MG63 (cell line): ENCODE data around the gene ARHGEF28. TPM values are rescaled to one million over a fixed set of nuclear protein-coding genes. Genes with fewer than 3 reads are reported as not detected.

Source experiments
- DNase-seq: peaks from one replicate; pipeline ENCODE4 v3.0.0-alpha.2; 2020
- H3K27me3 ChIP-seq: fragments of 250-450 bp; sonication (Bioruptor Pico); 2 replicates; pipeline ENCODE4 v1.5.1; 2020; ENCODE audit warnings: mild to moderate bottlenecking, moderate library complexity
- H3K36me3 ChIP-seq: fragments of 250-450 bp; sonication (Bioruptor Pico); 2 replicates; pipeline ENCODE4 v1.5.1; 2020; ENCODE audit warnings: mild to moderate bottlenecking, moderate library complexity
- H3K4me3 ChIP-seq: fragments of 250-450 bp; sonication (Bioruptor Pico); 2 replicates; pipeline ENCODE4 v1.5.1; 2020; ENCODE audit warnings: mild to moderate bottlenecking, moderate library complexity
- H3K9me3 ChIP-seq: fragments of 250-450 bp; sonication (Bioruptor Pico); 2 replicates; pipeline ENCODE4 v1.5.1; 2020; ENCODE audit warnings: mild to moderate bottlenecking, moderate library complexity
- total RNA-seq: library from RNA; depleted of rRNA; stranded (reverse); fragments of >200 nt; shearing (Covaris generic); gene quantifications from 2 replicates; pipeline ENCODE4 v1.2.3, GENCODE V29; 2014; ENCODE audit warnings: low replicate concordance

The ARHGEF28 gene
- total RNA-seq, 1 experiment from 2014 or later: 7.6 TPM

DNA sequence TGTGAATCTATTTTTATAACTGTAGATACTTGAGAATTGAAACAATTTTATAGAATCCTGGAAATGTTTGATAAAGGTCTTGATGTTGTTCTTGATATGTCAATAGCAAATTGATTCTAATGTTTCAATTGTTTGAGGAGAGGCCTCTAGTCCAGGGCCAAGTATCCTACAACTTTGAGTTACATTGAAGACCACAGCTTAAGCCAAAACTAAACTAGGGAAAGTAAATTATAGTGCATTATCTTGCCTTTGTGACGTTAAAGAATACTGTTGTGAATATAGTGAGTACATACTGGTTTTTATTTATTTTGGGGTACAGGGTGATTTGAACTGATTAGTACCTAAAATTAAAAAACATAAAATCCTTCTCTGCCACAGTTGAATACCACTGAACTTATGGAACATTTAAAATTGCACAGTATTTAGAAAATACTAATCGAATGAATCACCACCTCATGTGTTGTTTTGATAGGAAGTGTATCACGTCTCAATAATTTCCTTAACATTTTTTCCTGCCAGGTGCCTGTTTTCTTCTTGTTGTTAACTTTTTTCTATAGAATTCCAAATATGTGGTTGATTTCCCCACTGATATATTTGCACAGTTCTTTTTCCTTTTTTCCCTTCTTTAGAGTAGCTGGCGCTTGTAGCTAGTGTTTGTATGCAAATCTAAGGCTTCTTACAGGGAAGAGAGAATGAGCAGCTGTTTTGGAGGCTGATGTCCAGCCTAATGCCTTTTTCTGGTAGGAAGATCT lies 12.5 kb downstream of the ARHGEF28 start:
- H3K27me3 ChIP-seq: no peaks in the 10 kb centered on the region
- no peak for DNase-seq
- H3K9me3 ChIP-seq: no peaks in the 10 kb centered on the region
- H3K36me3 ChIP-seq: peaks cover 11% of the 10 kb centered on the region
- no peak overlapping the region for H3K4me3 ChIP-seq

DNA sequence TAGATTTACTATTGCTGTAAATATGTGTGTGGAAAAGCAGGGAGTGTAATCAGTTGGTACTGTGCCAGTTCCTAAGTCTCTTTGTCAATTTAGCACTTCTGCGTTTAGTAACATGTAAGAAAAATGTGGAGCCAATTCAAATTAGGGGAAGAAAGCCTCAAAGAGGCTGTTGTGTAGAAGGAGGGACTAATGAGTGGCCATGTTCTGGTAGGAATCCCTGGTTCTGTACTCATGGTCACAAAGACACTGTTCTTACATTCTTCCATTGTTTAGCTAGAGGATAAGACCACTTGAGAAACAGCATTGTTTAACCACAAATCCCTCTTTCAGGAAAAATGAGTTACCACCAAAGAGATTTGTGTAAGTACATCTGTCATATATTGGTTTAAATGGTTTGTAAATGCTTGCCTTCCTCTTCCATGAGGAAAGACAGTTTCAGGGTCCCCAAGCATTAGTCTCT lies 14.9 kb downstream of the ARHGEF28 start:
- Histone ChIP-seq H3K4me3 (no peak overlapping the region), H3K9me3 (no peaks in the 10 kb centered on the region), H3K27me3 (no peaks in the 10 kb centered on the region; the same call in 1 of the 2 replicates), H3K36me3 (0 out of 2 replicates have a peak, but pooled peaks cover under 1% of the 10 kb centered on the region)
- no peak for DNase-seq

DNA sequence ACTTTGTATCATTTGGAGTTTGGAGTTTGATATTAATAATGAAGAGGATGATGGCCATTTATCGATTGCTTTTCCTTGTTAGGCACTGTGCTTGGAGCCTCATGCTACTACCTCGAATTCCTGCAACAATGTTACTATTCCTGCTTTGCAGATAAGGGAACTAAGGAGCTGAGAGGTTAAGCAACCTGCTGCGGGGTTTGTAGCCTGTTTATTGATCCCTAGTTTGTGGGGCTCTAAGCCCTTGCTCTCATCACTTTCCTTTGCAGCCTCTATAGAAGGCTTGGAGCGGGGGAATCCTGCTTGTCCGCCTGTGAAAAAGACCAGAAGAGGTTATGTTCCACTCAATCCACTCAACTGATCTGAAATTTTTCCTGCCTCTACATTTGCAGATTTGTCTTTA lies 15.8 kb downstream of the ARHGEF28 start:
- Histone ChIP-seq H3K27me3 (no peaks in the 10 kb centered on the region; the same call in 1 of the 2 replicates), H3K4me3 (no peak overlapping the region), H3K36me3 (no peaks in the 10 kb centered on the region), H3K9me3 (no peaks in the 10 kb centered on the region)
- no peak for DNase-seq

DNA sequence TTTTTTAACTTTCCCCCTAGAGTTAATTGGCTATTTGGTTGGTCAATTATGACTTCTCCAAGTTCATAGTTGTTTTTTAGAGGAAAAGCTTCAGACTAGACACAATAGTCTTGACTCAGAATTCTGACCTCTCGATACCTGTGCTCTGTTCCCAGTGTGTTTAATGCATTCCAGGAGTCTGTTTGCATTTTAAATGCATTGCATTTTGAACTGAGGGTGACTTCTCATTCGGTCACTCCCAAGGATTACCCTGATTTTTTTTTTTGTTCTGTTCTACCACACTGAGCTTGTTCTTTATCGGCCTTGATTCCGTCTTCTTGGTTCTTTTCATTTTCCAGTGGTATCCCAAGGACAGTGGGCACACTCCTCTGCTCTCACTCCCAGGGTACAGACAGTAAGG lies 16.3 kb downstream of the ARHGEF28 start:
- no peak for DNase-seq
- H3K4me3 ChIP-seq: no peak overlapping the region
- no peaks in the 10 kb centered on the region for H3K9me3 ChIP-seq
- no peaks in the 10 kb centered on the region; the same call in 1 of the 2 replicates for H3K27me3 ChIP-seq
- H3K36me3 ChIP-seq: no peaks in the 10 kb centered on the region

DNA sequence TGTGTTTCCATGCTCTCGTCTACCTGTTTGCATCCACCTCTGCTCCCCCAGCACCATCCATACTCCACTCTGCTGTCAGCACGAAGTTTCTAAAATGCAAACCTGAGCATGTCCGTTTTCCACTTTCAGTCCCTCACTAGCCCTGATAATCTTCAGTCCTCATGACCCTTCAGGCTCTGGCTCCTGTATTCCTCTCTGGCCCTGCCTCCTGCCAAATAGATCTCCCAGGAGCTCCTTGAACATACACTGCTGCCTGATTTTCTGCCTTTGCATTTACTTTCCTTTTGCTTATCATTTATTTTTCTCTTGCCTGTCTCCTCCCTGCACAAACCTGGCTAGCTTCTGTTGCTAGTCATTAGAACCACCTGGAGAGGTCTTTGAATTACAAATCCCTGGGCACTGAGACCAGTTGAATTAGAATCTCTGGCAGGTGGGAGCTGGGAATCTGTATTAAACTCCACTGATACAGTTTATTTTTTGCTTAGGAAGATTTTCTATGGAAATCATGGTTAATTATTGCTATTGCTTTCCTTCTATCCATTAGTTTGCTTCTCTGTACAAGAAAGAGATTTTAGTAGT lies 18.5 kb downstream of the ARHGEF28 start:
- Histone ChIP-seq H3K27me3 (no peaks in the 10 kb centered on the region; the same call in 1 of the 2 replicates), H3K9me3 (no peaks in the 10 kb centered on the region), H3K36me3 (no peaks in the 10 kb centered on the region), H3K4me3 (no peak overlapping the region)
- no peak for DNase-seq

DNA sequence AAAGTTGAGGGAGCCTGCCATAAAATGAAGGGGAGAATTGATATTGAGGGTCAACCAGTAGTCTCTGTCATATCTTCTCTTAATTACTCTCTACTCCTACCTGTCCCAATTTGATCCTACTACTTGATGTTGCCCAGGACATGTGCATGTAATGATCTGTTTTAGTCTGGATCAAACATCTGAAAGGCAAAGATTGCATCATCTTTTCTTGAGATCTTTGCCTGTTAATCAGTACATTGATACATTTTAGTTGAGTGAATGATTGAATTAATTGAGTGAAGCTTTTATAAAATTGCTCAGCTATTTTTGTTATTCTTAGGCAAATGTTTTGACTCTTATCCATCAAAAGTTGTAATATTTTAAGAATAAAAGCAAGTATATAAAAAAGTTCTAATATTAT lies 21.7 kb downstream of the ARHGEF28 start:
- no peak for DNase-seq
- Histone ChIP-seq H3K9me3 (no peaks in the 10 kb centered on the region), H3K4me3 (no peak overlapping the region), H3K27me3 (no peaks in the 10 kb centered on the region; the same call in 1 of the 2 replicates), H3K36me3 (no peaks in the 10 kb centered on the region)

DNA sequence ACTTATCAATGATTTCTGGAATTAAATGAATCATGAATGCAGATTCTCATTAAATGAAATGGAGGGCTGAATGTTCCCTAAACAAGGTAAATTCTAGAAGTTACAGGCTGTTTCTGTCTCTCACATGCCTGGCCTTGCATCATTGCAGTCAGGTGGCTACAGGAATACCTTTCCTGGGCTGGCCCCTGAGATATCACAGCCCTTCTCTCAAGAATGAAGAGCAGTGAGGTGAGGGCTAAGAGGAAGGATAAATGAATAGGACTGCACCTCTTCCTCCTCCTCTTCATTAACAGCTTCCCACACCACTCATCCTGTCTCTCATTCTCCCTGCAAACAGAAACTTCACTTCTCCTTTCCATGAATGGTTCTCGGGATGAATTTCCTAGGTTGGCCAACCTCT lies 22.5 kb downstream of the ARHGEF28 start:
- DNase-seq: no peak
- H3K4me3 ChIP-seq: no peak overlapping the region
- no peaks in the 10 kb centered on the region for H3K9me3 ChIP-seq
- no peaks in the 10 kb centered on the region; the same call in 1 of the 2 replicates for H3K36me3 ChIP-seq
- H3K27me3 ChIP-seq: no peaks in the 10 kb centered on the region; the same call in 1 of the 2 replicates

DNA sequence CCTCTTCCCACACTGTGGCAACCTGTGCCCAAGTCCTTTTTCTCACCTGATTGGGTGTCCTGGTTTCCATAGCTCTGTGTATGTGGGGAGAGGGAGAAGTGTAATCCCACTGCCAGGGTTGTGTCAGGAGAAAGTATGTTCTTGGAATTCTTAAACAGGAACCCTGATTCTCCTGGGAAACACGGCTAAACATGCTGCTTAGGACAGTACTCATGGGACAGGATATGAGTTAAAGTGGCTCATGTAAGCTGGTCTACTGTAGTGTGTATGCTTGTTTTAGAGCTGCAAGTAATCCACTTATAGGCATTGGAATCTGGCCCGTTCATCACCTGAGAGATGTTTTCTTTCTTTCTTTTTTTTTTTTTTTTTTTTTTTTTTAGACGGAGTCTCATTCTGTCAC lies 23.9 kb downstream of the ARHGEF28 start:
- no peak overlapping the region for H3K4me3 ChIP-seq
- DNase-seq: no peak
- no peaks in the 10 kb centered on the region; the same call in 1 of the 2 replicates for H3K36me3 ChIP-seq
- H3K27me3 ChIP-seq: no peaks in the 10 kb centered on the region; the same call in 1 of the 2 replicates
- no peaks in the 10 kb centered on the region for H3K9me3 ChIP-seq

DNA sequence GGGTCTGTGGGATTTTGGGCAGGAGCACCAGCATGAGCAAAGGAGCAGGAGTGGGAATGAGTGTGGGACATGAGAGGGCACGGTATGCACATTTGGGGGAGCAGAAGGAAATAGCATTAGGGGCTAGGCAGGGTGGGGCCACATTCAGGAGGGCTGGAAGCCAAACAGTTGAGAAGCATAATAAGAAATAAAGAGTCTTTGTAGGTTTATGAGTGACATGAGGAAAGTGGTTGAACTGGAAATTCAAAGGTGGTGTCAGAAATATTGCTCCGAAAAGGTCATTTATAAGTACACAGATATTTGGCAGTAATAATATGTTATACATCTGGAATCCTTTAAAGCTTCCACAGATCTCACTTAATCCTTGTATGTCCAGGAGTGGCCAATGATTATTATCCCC lies 26.4 kb downstream of the ARHGEF28 start:
- no peaks in the 10 kb centered on the region for H3K27me3 ChIP-seq
- no peak overlapping the region for H3K4me3 ChIP-seq
- DNase-seq: no peak
- no peaks in the 10 kb centered on the region; the same call in none of the 2 replicates for H3K36me3 ChIP-seq
- no peaks in the 10 kb centered on the region for H3K9me3 ChIP-seq

DNA sequence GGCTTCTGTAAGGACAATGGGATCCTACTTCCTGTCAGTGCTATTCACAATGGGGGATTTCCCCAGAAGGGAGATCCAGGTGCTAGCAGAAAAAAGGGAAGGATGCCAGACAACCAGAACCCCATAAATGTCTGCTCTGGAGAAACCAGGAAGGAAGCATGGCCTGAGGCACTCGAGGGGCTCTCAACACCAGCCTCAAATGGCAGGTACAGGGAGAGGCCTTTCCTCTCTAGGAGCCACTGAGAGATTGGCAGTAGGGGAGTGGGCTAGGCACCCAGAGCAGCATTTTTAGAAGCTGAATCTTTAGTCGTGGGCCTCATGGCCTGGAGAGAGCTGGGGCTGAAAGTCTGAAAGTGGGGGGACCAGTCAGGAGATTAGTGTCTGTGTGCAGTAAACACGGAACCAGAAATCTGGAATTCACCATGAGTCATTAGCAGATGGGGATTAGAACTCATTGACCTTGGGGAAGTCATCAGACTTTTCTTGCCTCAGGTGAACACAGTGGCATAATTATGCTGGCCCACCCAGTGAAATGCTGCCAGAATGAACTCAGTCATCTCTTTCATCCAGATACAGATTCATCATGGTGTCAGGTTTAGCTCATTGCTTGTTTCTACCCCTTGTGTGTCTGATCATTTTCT lies 28.3 kb downstream of the ARHGEF28 start:
- H3K4me3 ChIP-seq: no peak overlapping the region
- H3K36me3 ChIP-seq: no peaks in the 10 kb centered on the region; the same call in none of the 2 replicates
- no peaks in the 10 kb centered on the region for H3K9me3 ChIP-seq
- no peak for DNase-seq
- H3K27me3 ChIP-seq: no peaks in the 10 kb centered on the region

DNA sequence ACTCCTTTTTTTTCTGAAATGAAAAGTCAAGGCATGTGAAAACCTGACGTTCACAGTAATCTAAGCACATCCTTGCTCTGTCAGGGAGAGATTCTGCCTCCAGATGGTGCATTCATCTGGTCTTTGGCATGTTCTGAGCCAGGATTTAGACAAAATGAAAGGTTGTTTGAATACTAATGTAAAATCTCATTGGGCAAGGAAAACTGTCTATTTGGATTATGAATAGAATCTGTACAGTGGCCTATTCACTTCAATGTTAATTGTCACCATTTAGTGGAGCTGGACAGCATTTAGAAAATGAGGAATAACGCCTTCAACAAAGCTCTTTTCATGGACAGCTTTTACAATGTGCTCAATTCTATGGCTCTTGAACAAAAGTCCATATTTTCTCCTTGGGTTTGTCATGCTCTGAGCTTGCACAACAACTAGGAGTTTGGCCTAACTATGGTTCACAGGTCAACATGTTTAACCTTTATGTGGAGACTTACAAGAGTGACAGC lies 28.9 kb downstream of the ARHGEF28 start:
- DNase-seq: no peak
- Histone ChIP-seq H3K27me3 (no peaks in the 10 kb centered on the region), H3K36me3 (no peaks in the 10 kb centered on the region; the same call in none of the 2 replicates), H3K9me3 (no peaks in the 10 kb centered on the region), H3K4me3 (no peak overlapping the region)

DNA sequence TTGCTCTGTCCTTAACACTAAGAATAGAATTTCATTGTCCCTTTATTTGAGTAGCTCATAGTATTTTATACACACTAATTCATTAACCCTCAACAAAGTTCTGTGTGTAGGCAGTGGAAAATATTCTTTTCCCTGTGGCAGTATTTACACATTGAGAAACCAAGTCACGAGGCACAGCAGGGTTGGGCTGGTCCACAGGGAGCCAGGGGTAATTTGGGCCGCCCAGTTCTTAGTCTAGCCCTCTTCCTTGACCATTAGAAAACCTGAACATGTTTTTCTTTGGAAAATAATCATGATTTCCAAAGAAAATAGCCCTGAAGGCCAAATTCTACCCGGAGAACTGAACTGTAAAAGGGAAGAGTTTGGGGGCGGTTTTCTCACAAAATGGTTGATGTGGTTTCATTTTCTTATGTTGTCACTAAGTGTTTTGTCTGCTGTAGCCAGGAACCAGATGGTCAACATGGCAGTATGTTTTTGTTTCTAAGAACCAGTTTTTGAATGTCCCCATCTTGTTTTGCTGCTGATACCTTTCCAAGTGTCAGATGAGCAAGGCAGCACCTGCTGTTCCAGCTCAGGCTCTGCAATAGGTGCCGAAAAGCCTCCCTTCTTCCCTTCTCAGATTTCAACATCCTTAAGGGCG lies 29.6 kb downstream of the ARHGEF28 start:
- Histone ChIP-seq H3K4me3 (no peak overlapping the region), H3K9me3 (no peaks in the 10 kb centered on the region), H3K36me3 (no peaks in the 10 kb centered on the region; the same call in none of the 2 replicates), H3K27me3 (no peaks in the 10 kb centered on the region)
- no peak for DNase-seq

DNA sequence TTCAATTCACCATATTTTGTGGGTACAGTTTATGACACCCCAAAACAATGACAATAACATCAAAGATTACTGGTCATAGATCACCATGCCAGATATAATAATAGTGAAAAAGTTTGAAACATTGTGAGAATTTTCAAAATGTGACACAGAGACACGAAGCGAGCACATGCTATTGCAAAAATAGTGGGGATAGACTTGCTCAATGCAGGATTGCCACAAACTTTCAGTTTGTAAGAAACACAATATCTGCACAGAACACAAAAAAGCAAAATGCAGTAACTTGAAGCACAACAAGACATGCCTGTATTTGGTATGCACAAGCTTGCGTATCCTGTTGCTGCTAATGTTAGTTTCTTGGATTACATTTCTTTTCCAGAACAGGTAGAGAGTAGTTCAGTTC lies 35.8 kb downstream of the ARHGEF28 start:
- no peak for DNase-seq
- Histone ChIP-seq H3K36me3 (peaks cover 7% of the 10 kb centered on the region), H3K9me3 (no peaks in the 10 kb centered on the region), H3K27me3 (no peaks in the 10 kb centered on the region), H3K4me3 (no peak overlapping the region)

DNA sequence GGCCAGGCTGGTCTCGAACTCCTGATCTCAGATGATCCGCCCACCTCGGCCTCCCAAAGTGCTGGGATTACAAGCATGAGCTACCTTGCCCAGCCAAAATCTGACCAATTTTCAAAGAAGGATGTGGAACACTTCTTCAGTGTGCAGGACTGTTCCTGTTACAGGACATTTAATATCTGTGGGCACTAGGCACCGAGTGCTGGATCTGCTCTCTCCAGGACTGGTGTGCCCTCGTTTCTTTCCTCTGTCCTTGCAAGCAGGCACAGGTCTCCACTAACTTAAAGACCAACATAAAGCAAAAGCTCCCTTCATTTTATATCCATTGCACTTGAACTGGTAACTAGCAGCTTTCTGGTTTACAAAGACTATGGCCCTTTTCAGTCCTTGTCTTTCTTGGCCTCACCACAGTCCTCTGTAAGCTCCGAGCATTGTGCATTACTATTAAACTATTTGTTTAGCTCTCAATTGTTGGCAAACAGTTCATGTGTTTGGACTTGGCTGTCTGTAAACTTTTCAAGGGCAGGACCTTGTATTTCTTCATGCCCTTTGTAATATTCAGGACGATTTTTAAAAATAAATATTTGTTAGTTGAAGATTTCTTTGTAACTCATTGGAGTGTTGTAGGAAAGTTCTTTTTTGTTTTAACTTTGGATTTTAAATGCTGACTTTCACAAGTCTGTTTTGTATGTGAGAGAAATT lies 37.3 kb downstream of the ARHGEF28 start:
- H3K9me3 ChIP-seq: no peaks in the 10 kb centered on the region
- no peak overlapping the region for H3K4me3 ChIP-seq
- H3K36me3 ChIP-seq: peaks cover 15% of the 10 kb centered on the region
- H3K27me3 ChIP-seq: no peaks in the 10 kb centered on the region
- DNase-seq: no peak

DNA sequence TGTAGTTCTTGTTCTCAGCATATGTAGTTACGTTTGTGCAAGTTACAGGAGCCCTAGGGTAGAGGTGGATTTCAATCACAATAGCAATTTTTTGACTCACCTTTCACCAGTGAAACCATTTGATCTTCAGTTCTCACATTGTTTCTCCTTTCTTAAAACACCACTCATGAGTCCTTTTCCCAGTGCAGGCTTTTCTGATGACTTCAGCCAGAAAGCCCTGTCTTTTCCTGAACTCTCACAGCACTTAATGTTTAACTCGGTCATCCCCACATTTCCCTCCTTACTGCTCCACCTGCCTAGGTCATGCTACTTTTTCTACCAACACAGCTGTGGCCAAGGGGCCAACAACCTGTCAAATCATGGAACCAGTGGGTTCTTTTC lies 37.9 kb downstream of the ARHGEF28 start:
- H3K4me3 ChIP-seq: no peak overlapping the region
- H3K9me3 ChIP-seq: no peaks in the 10 kb centered on the region
- no peak for DNase-seq
- peaks cover 16% of the 10 kb centered on the region for H3K36me3 ChIP-seq
- no peaks in the 10 kb centered on the region for H3K27me3 ChIP-seq

DNA sequence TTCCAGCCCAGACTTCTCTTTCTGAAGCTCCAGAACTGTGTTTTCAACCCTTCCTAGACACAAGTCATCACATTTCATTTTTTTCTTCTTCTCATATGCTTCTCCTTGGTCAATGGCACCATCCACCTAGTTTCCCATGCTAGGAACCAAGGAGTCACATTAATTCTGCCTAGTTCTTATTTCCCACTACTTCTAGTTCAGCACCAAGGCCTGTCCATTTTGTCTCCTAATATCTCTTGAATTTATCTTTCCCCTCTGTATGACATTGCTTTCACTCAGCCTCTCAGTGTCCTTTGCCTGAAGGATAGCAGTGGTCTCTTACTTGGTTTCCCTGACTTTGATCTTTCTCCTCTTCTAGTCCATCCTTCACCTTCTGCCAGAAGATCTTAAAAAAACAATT lies 38.8 kb downstream of the ARHGEF28 start:
- DNase-seq: no peak
- H3K27me3 ChIP-seq: no peaks in the 10 kb centered on the region
- H3K36me3 ChIP-seq: peaks cover 16% of the 10 kb centered on the region
- H3K9me3 ChIP-seq: no peaks in the 10 kb centered on the region
- no peak overlapping the region for H3K4me3 ChIP-seq
